ENCODE data around the gene NAT9.

DNA sequence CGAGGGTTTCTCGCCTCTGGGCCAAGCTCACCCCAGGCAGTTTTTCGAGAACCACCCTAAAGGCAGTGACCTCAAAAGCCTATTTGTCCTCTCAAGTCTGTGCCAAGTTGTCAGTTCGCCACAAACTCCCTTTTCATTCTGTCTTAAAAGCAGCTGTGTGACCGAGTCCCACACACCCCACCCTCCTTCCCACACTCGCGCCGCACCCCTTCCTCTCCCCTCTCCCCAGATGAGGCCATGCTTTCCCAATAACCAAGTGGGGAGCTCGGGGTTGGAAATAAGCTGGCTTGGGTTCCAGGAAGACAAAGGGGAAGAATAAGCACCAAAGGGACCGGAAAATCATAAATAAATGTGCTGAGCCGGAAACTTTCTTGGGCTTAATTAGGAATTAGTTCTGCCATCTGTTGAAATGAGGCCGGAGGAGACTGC lies 46.8 kb upstream of the NAT9 start:
- TF ChIP-seq TAF1 (IDR thresholded peaks at IDR 0.05; ENCODE audit: low read depth, low read length) (no peak), POLR2A (IDR thresholded peaks at IDR 0.05; ENCODE audit: low read depth, low read length) (no peak), SPI1 (IDR thresholded peaks at IDR 0.05; ENCODE audit: low read depth, low read length) (no peak), POLR2AphosphoS5 (IDR thresholded peaks at IDR 0.05; ENCODE audit: low read depth, low read length) (no peak), POU2F2 (IDR thresholded peaks at IDR 0.05; ENCODE audit: low read depth, low read length) (no peak), PAX5 (IDR thresholded peaks at IDR 0.05; ENCODE audit: insufficient read depth, low read length, severe bottlenecking) (no peak)

Data from GM12891 (cell line).